Choroid plexus epithelial cell (primary cell): ENCODE results near the gene TMEM255B.
A peak's percentile ranks its signal among the peaks of the same experiment; 100 is the strongest.
"Not testable (repeated sequence)": the region's sequence is repeated elsewhere in the genome, so short reads cannot be mapped to it uniquely, and the experiment has no call there.

ENCODE experiments used
- DNase-seq: peaks from one replicate; pipeline ENCODE4 v3.0.0-alpha.2; 2010; ENCODE audit warnings: low read depth
- H3K4me3 ChIP-seq: 2 replicates; pipeline ENCODE4 v1.5.1; 2011; ENCODE audit warnings: low read depth, mild to moderate bottlenecking, control low read depth, low read length, moderate library complexity
- TF ChIP-seq, protein P1 (sequence below): conservative IDR thresholded peaks from 2 replicates; pipeline ENCODE4 v1.5.1; 2011; ENCODE audit warnings: low read depth, mild to moderate bottlenecking, control low read depth, inconsistent platforms, low read length, moderate library complexity

Gene TMEM255B

DNA sequence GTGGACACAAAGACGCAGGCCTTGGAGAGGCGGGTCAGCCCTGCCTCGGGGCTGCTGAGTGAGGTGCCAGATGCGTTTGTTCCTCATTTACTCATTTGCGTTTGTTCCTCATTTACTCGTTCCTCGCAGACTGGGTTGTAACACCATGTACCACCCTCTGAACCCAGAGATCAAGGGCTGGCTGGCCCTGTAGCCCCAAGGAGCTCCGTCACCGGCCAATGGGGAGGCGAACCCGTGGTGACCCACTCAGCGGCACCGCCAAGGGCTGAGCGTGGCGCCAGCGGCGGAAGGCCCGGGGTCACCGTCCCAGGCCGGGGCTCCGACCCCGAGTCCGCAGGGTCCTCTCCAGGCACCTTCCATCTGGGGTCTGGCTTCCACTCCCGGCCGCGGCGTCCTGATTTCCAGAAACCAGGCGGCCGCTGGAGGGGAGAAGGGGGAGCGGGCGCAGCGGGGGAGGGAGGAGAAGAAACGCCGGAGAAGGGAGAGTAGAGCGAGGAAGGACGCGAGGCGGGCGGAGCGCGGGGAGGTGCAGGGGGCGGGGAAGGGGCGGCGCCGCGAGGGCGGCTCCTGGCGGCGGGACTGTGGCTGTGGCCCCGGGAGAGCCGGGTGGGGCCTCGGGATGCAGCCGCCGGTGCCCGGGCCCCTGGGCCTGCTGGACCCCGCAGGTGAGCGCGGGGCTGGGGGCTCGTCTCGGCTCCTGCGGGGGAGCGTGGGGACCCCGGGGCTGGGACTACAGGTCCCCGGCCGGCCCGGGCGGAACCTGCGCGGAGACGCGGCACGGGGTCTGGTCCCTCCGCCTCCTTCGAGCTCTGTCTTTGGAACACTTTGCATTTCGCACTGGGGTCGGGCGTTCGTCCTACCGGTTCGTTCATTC is at the start of gene TMEM255B:
TMEM255B (plus strand) TSS at position 576 of the 874 bp plus-strand sequence; CDS start at position 620, 44 bp downstream.
- peak; percentile 56 for DNase-seq
- peak within 1 kb of the TSS; percentile 60 for H3K4me3 ChIP-seq
- TF ChIP-seq, protein P1, sequence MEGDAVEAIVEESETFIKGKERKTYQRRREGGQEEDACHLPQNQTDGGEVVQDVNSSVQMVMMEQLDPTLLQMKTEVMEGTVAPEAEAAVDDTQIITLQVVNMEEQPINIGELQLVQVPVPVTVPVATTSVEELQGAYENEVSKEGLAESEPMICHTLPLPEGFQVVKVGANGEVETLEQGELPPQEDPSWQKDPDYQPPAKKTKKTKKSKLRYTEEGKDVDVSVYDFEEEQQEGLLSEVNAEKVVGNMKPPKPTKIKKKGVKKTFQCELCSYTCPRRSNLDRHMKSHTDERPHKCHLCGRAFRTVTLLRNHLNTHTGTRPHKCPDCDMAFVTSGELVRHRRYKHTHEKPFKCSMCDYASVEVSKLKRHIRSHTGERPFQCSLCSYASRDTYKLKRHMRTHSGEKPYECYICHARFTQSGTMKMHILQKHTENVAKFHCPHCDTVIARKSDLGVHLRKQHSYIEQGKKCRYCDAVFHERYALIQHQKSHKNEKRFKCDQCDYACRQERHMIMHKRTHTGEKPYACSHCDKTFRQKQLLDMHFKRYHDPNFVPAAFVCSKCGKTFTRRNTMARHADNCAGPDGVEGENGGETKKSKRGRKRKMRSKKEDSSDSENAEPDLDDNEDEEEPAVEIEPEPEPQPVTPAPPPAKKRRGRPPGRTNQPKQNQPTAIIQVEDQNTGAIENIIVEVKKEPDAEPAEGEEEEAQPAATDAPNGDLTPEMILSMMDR: no peak

DNA sequence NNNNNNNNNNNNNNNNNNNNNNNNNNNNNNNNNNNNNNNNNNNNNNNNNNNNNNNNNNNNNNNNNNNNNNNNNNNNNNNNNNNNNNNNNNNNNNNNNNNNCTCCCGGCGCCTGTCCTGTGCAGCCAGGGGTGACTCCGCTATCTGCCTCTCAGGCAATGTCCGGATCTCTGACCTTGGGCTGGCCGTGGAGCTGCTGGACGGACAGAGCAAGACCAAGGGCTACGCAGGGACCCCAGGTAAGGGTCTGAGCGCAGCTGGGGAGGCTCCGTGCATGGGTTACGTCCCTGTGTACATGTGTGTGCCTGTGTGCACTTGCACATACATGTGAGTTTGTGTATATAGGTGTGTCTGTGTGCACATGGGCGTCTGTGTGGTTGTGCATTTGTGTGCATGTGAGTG is 36.1 kb upstream of the TMEM255B start:
- H3K4me3 ChIP-seq: no peak overlapping the region
- TF ChIP-seq, protein P1: no peak
- DNase-seq: no peak

DNA sequence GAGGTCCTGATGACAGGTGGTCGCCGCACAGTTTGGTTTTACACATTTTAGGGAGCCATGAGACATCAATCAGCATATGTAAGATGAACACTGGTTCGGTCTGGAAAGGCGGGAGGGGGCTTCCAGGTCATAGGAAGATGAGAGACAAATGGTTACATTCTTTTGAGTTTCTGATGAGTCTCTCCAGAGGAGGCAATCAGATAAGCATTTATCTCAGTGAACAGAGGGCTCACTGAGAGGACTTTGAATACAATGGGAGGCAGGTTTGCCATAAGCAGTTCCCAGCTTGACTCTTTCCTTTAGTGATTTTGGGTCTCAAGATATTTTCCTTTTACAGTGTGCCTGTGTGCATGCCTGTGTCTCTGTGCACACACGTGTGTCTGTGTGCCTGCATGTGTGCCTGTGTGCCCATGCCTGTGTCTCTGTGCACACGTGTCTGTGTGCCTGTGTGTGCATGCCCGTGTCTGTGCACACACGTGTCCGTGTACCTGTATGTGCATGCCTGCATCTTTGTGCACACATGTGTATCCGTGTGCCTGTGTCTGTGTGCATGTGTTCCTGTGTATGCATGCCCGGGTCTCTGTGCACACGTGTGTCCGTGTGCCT is 35.5 kb upstream of the TMEM255B start:
- H3K4me3 ChIP-seq: no peak overlapping the region
- DNase-seq: no peak
- TF ChIP-seq, protein P1: no peak

DNA sequence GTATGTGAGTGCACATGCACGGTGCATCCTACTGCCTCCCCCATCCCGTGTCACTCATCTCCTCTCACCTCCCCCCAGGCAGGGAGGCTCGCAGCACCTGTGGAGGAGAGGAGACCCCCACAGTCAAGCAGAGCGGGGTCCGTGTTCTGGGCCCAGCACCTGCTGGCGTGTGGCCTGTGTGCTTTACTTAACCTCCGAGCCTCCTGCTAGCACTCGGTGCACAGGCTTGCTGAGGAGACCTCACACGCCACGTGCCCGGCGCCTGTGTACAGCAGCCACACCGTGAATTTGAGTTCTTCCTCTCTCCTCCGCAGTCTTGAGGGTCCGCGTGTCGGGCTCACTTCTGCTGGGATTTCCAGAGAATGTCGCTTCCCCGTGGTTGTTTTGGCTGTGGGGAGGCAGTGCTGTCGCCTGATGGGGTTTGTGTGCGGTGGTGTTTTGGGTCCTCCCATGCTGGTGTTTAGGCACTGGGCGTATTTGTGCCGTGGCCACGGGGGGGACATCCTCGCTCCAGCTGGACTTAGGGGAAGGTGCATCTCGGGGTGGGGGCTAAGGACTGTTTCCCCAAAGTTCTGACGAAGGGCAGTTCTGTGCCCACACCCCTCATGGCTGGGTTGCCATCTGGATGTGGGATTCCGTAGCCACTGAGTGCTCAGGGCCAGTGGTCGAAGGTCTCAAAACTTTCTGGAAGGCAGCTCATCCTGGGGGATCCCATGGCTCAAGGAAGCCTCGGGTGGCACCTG is 34.8 kb upstream of the TMEM255B start:
- TF ChIP-seq, protein P1: no peak
- no peak overlapping the region for H3K4me3 ChIP-seq
- no peak for DNase-seq

DNA sequence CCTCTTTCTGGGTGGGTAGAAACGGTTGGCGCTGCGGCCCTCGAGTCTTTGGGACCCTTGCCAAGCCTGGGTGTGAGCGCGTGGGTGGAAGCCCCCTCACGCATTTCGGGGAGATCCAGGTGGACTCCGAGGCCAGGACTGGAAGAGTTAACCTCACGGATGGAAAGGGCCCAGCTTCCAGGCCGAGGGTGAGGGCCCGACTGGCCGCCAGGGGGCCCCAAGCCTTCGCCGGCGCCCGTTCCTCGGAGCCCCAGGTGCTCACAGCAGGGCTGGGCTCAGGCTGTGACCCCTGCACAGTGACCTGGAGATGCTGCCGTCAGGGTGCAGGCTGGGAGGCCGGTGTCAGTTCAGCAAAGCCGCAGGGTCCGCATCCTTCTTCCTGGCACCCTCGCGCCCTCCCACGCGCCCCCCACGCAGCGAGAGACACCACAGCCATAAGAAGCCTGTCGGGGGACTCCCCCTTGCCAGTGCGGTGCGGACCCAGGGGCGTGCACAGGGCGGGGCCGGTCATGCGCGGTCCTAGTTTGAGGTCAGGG is 34.2 kb upstream of the TMEM255B start:
- TF ChIP-seq, protein P1: peak; percentile 86
- peak overlapping the region; percentile 46 for H3K4me3 ChIP-seq
- DNase-seq: peak; percentile 68

DNA sequence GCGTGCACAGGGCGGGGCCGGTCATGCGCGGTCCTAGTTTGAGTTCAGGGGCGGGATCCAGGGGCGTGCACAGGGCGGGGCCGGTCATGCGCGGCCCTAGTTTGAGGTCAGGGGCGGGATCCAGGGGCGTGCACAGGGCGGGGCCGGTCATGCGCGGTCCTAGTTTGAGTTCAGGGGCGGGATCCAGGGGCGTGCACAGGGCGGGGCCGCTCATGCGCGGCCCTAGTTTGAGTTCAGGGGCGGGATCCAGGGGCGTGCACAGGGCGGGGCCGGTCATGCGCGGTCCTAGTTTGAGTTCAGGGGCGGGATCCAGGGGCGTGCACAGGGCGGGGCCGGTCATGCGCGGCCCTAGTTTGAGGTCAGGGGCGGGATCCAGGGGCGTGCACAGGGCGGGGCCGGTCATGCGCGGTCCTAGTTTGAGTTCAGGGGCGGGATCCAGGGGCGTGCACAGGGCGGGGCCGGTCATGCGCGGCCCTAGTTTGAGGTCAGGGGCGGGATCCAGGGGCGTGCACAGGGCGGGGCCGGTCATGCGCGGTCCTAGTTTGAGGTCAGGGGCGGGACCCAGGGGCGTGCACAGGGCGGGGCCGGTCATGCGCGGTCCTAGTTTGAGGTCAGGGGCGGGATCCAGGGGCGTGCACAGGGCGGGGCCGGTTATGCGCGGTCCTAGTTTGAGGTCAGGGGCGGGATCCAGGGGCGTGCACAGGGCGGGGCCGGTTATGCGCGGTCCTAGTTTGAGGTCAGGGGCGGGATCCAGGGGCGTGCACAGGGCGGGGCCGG is 33.5 kb upstream of the TMEM255B start:
- DNase-seq, H3K4me3 ChIP-seq: not testable (repeated sequence)

DNA sequence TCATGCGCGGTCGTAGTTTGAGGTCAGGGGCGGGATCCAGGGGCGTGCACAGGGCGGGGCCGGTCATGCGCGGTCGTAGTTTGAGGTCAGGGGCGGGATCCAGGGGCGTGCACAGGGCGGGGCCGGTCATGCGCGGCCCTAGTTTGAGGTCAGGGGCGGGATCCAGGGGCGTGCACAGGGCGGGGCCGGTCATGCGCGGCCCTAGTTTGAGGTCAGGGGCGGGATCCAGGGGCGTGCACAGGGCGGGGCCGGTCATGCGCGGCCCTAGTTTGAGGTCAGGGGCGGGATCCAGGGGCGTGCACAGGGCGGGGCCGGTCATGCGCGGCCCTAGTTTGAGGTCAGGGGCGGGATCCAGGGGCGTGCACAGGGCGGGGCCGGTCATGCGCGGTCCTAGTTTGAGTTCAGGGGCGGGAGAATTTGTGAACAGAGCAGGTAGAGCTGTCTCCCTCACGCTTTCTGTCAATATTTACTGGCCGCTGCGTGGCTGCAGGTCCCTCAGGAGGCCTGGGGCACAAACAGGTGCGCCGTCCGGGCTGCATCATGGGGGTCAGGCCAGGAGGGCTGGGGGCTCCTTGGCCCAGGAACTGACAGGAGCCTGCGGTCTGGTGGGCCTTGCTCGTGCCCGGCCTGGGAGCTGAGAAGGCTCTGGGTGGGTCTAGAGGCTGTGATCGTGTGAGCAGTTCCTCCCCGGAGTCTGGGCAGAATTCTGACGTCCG is 32.8 kb upstream of the TMEM255B start:
- DNase-seq, H3K4me3 ChIP-seq: not testable (repeated sequence)
